A549 (cell line): ENCODE results near the gene PTPN1.

Source experiments
- CBX8 ChIP-seq: fragments of 200-600 bp; sonication (generic); IDR thresholded peaks from 2 replicates; pipeline ENCODE4 v1.6.1; 2016
- CEBPB ChIP-seq, 2 experiments: fragments of >200 bp in 1 of 2; sonication (Bioruptor Twin) in 1 of 2; formaldehyde crosslinking in 1 of 2; IDR thresholded peaks; 2 replicates each; pipeline ENCODE4 v1.6.1; 2012 to 2016
- CTCF ChIP-seq: fragments of >200 bp; sonication (Bioruptor Twin); formaldehyde crosslinking; IDR thresholded peaks from 3 replicates; pipeline ENCODE4 v1.5.1; 2016
- EP300 ChIP-seq, 2 experiments: fragments of >200 bp; sonication (Bioruptor Twin); formaldehyde crosslinking; IDR thresholded peaks; 2 replicates in 1 of 2; 3 replicates in 1 of 2; pipeline ENCODE4 v1.6.1; 2016 to 2017
- JUN ChIP-seq, 2 experiments: fragments of >200 bp; sonication (Bioruptor Twin); formaldehyde crosslinking; IDR thresholded peaks; 2 replicates in 1 of 2; 3 replicates in 1 of 2; pipeline ENCODE4 v1.6.1; 2016 to 2017
- KDM1A ChIP-seq: fragments of 200-600 bp; sonication (generic); IDR thresholded peaks from 2 replicates; pipeline ENCODE4 v1.6.1; 2016; ENCODE audit warnings: low read depth, mild to moderate bottlenecking
- MAFK ChIP-seq: fragments of 450-650 bp; IDR thresholded peaks from 2 replicates; pipeline ENCODE4 v1.6.1; 2014; ENCODE audit not compliant: partially characterized antibody
- POLR2A ChIP-seq: IDR thresholded peaks from 2 replicates; pipeline ENCODE4 v1.6.1; 2012; ENCODE audit warnings: mild to moderate bottlenecking, low read length
- POLR2AphosphoS2 ChIP-seq: conservative IDR thresholded peaks from 2 replicates; pipeline ENCODE4 v1.6.1; 2012; ENCODE audit warnings: low read length, improper control_type of control experiment, inconsistent platforms
- RAD21 ChIP-seq, 2 experiments: fragments of >200 bp in 1 of 2; sonication (Bioruptor Twin) in 1 of 2; formaldehyde crosslinking in 1 of 2; IDR thresholded peaks in 1 of 2; conservative IDR thresholded peaks in 1 of 2; 2 replicates in 1 of 2; 3 replicates in 1 of 2; pipeline ENCODE4 v1.6.1; 2012 to 2018; ENCODE audit warnings: inconsistent platforms in 1 of 2
- RFX5 ChIP-seq: fragments of 450-650 bp; IDR thresholded peaks from 2 replicates; pipeline ENCODE4 v1.7.1; 2014; ENCODE audit warnings: antibody characterized with exemption, mild to moderate bottlenecking, moderate library complexity
- TF ChIP-seq, protein P1 (sequence below): fragments of 200-600 bp; sonication (generic); IDR thresholded peaks from 2 replicates; pipeline ENCODE4 v1.6.1; 2016; ENCODE audit warnings: antibody characterized with exemption, mild to moderate bottlenecking, moderate library complexity

GRCh38 chr20:50518270-50518721, 8.1 kb downstream of the PTPN1 start:
- TF ChIP-seq EP300 (IDR thresholded peaks at IDR 0.05) = no peak
- no peak for TF ChIP-seq JUN (IDR thresholded peaks at IDR 0.05)
- no peak for TF ChIP-seq CTCF
- no peak for TF ChIP-seq RFX5
- TF ChIP-seq POLR2AphosphoS2 = no peak
- TF ChIP-seq POLR2A = no peak
- no peak for TF ChIP-seq MAFK
- TF ChIP-seq RAD21 (conservative IDR thresholded peaks at IDR 0.05 in 1 of 2, IDR thresholded peaks at IDR 0.05 in 1 of 2) = no peak
- no peak for TF ChIP-seq CBX8
- TF ChIP-seq CEBPB (IDR thresholded peaks at IDR 0.05) = no peak
- TF ChIP-seq, protein P1, sequence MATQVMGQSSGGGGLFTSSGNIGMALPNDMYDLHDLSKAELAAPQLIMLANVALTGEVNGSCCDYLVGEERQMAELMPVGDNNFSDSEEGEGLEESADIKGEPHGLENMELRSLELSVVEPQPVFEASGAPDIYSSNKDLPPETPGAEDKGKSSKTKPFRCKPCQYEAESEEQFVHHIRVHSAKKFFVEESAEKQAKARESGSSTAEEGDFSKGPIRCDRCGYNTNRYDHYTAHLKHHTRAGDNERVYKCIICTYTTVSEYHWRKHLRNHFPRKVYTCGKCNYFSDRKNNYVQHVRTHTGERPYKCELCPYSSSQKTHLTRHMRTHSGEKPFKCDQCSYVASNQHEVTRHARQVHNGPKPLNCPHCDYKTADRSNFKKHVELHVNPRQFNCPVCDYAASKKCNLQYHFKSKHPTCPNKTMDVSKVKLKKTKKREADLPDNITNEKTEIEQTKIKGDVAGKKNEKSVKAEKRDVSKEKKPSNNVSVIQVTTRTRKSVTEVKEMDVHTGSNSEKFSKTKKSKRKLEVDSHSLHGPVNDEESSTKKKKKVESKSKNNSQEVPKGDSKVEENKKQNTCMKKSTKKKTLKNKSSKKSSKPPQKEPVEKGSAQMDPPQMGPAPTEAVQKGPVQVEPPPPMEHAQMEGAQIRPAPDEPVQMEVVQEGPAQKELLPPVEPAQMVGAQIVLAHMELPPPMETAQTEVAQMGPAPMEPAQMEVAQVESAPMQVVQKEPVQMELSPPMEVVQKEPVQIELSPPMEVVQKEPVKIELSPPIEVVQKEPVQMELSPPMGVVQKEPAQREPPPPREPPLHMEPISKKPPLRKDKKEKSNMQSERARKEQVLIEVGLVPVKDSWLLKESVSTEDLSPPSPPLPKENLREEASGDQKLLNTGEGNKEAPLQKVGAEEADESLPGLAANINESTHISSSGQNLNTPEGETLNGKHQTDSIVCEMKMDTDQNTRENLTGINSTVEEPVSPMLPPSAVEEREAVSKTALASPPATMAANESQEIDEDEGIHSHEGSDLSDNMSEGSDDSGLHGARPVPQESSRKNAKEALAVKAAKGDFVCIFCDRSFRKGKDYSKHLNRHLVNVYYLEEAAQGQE = no peak
- TF ChIP-seq KDM1A = no peak
